ENCODE data around the gene RAB3GAP1. TPM values are rescaled to one million over a fixed set of nuclear protein-coding genes. Genes with fewer than 3 reads are reported as not detected.

Gene RAB3GAP1
- total and polyA plus RNA-seq, 2 of the 4 experiments (the other 2 are of a cell fraction): 21.2 to 65.8 TPM

DNA sequence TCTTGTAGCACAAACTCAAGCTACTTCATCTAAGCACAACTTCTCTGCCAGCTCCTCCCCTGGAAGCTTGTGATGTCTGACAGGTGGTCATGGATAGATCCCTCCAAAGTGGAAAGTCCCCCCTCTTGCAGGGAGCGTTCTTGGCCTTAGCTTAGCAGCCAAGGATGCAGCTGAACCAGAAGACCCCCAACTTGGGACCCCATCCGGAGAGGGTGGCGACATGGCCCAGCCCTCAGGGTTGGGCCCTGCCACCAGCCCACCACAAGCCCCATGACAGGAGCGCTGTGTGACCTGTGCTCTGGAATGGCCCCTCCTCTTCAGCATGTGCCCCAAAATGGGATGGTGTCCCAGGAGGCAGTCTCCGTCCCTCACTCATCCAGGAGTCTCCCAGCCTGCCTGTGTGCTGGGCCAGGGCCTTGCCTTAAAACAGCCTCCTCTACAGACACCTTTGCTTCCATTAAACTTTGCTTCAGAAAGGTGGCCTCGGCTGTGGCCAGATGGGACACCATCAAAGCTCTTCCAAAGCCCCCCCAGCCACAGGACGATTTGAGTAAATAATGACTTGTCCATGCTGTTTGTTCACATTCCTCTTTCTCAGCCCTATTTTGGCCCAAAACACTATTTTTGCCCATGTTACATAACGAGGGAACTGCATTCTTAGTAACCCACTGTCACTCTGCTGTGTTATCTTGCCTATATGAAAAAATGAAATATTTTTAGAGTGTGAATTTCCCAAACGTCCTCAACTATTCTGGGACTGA is 122.1 kb downstream of the RAB3GAP1 start:
- CTCF ChIA-PET: no interaction called here
- no peak overlapping the region for H3K14ac ChIP-seq (replicated peaks; ENCODE audit: low read depth, low read length)
- H2BK120ac ChIP-seq (ENCODE audit: low read depth, low read length): no peak overlapping the region
- dilution Hi-C loops (cut with HindIII; ENCODE audit: low sequenced_read_pairs, unreplicated experiment) (no loop called here), intact Hi-C loops (cut with micrococcal nuclease) (no loop called here), in situ Hi-C loops (cut with MboI; ENCODE audit: low sequenced_read_pairs) (no loop called here)
- WGBS, 2 experiments (ENCODE audit: extremely low coverage in 2 of 2, insufficient read length in 1 of 2): no CpG with 5 or more reads among the region's 9 CpGs
- H3K9me3 ChIP-seq (ENCODE audit: control insufficient read depth, insufficient read depth, low read length): peaks cover 2% of the 10 kb centered on the region; the same call in 1 of the 2 replicates
- no peaks in the 10 kb centered on the region for H3K27me3 ChIP-seq (ENCODE audit: control insufficient read depth, insufficient read depth, low read length)
- no peak overlapping the region for H3K23ac ChIP-seq (ENCODE audit: low read depth, low read length)
- H2BK20ac ChIP-seq (ENCODE audit: low read depth, low read length): no peak overlapping the region
- POLR2A ChIA-PET (ENCODE audit: unreplicated experiment): no interaction called here
- no peak overlapping the region for H4K5ac ChIP-seq (ENCODE audit: low read depth, low read length)
- no peak overlapping the region for H2AK5ac ChIP-seq (ENCODE audit: low read depth, low read length)
- H2AK9ac ChIP-seq (replicated peaks; ENCODE audit: low read depth, low read length, poor library complexity): no peak overlapping the region
- H4K20me1 ChIP-seq (ENCODE audit: insufficient read depth, low read length): no peaks in the 10 kb centered on the region
- no peak for DNase-seq
- H3K4ac ChIP-seq (ENCODE audit: low read depth, low read length): no peak overlapping the region
- H3K36me3 ChIP-seq (ENCODE audit: control insufficient read depth, insufficient read depth, low read length): peaks cover 27% of the 10 kb centered on the region
- no peak overlapping the region for H3K27ac ChIP-seq (ENCODE audit: insufficient read depth, low read length)
- H2BK5ac ChIP-seq (ENCODE audit: low read depth, low read length, poor library complexity, severe bottlenecking): no peak overlapping the region
- H3K9ac ChIP-seq (ENCODE audit: low read depth, low read length): no peak overlapping the region
- H3K9me1 ChIP-seq (ENCODE audit: insufficient read depth, low read length): no peaks in the 10 kb centered on the region; the same call in 1 of the 2 replicates
- H3K4me1 ChIP-seq (ENCODE audit: control insufficient read depth, insufficient read depth, low read length): no peaks in the 10 kb centered on the region
- no peak overlapping the region for H3K4me3 ChIP-seq (ENCODE audit: insufficient read depth, low read depth, low read length)
- ATAC-seq (ENCODE audit: low read depth): no peak
- no peak overlapping the region for H4K91ac ChIP-seq (ENCODE audit: insufficient read depth, low read depth, low read length)
- H4K8ac ChIP-seq (ENCODE audit: low read depth in 2 of 2, low read length in 2 of 2): no peak overlapping the region
- H3K18ac ChIP-seq (ENCODE audit: low read depth, low read length): no peak overlapping the region
- peaks cover 4% of the 10 kb centered on the region in 2 experiments; a peak in 1 of 4 replicates for H3K79me1 ChIP-seq (ENCODE audit: low read depth in 1 of 2, low read length in 2 of 2)
- no peak overlapping the region for H3K56ac ChIP-seq (ENCODE audit: extremely low read depth, insufficient read depth, low read length)
- H2AFZ ChIP-seq (replicated peaks; ENCODE audit: low read length, poor library complexity): no peak overlapping the region
- H3K4me2 ChIP-seq (ENCODE audit: low read depth, low read length): no peak overlapping the region
- no TSS peak for BruUV-seq (replicated peaks)
- H2BK15ac ChIP-seq (ENCODE audit: low read depth, low read length): no peak overlapping the region
- TF ChIP-seq, protein P1, sequence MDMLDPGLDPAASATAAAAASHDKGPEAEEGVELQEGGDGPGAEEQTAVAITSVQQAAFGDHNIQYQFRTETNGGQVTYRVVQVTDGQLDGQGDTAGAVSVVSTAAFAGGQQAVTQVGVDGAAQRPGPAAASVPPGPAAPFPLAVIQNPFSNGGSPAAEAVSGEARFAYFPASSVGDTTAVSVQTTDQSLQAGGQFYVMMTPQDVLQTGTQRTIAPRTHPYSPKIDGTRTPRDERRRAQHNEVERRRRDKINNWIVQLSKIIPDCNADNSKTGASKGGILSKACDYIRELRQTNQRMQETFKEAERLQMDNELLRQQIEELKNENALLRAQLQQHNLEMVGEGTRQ (IDR thresholded peaks at IDR 0.05; ENCODE audit: low read depth, low read length): no peak
- TF ChIP-seq NFE2L2 (IDR thresholded peaks at IDR 0.05; ENCODE audit: low read depth, low read length) (no peak), RCOR1 (IDR thresholded peaks at IDR 0.05; ENCODE audit: insufficient replicate concordance, low read length) (no peak), POLR2A (IDR thresholded peaks at IDR 0.05; ENCODE audit: low read depth, low read length) (no peak), MXI1 (IDR thresholded peaks at IDR 0.05; ENCODE audit: borderline replicate concordance, low read depth, low read length) (no peak), MAZ (IDR thresholded peaks at IDR 0.05; ENCODE audit: borderline replicate concordance, low read depth, low read length) (no peak), RFX5 (IDR thresholded peaks at IDR 0.05; ENCODE audit: low read depth, low read length) (no peak), BHLHE40 (IDR thresholded peaks at IDR 0.05; ENCODE audit: low read depth, low read length) (no peak), FOS (IDR thresholded peaks at IDR 0.05; ENCODE audit: low read depth, low read length) (no peak), CHD1 (IDR thresholded peaks at IDR 0.05; ENCODE audit: low read depth, low read length) (no peak), MAFK (IDR thresholded peaks at IDR 0.05; ENCODE audit: low read depth, low read length) (no peak), RAD21 (IDR thresholded peaks at IDR 0.05; ENCODE audit: low read length) (no peak), SMC3 (IDR thresholded peaks at IDR 0.05; ENCODE audit: low read depth, low read length) (no peak), CEBPB (IDR thresholded peaks at IDR 0.05; ENCODE audit: low read depth, low read length) (no peak)
- TF ChIP-seq, protein P2, sequence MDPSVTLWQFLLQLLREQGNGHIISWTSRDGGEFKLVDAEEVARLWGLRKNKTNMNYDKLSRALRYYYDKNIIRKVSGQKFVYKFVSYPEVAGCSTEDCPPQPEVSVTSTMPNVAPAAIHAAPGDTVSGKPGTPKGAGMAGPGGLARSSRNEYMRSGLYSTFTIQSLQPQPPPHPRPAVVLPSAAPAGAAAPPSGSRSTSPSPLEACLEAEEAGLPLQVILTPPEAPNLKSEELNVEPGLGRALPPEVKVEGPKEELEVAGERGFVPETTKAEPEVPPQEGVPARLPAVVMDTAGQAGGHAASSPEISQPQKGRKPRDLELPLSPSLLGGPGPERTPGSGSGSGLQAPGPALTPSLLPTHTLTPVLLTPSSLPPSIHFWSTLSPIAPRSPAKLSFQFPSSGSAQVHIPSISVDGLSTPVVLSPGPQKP (IDR thresholded peaks at IDR 0.05; ENCODE audit: borderline replicate concordance, low read depth, low read length): no peak
- TF ChIP-seq, protein P3, sequence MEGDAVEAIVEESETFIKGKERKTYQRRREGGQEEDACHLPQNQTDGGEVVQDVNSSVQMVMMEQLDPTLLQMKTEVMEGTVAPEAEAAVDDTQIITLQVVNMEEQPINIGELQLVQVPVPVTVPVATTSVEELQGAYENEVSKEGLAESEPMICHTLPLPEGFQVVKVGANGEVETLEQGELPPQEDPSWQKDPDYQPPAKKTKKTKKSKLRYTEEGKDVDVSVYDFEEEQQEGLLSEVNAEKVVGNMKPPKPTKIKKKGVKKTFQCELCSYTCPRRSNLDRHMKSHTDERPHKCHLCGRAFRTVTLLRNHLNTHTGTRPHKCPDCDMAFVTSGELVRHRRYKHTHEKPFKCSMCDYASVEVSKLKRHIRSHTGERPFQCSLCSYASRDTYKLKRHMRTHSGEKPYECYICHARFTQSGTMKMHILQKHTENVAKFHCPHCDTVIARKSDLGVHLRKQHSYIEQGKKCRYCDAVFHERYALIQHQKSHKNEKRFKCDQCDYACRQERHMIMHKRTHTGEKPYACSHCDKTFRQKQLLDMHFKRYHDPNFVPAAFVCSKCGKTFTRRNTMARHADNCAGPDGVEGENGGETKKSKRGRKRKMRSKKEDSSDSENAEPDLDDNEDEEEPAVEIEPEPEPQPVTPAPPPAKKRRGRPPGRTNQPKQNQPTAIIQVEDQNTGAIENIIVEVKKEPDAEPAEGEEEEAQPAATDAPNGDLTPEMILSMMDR (conservative IDR thresholded peaks at IDR 0.05; ENCODE audit: low read depth, low read length): no peak
